ENCODE data around the gene KAT14.
"Not testable (repeated sequence)": the region's sequence is repeated elsewhere in the genome, so short reads cannot be mapped to it uniquely, and the experiment has no call there.

KAT14 gene

DNA sequence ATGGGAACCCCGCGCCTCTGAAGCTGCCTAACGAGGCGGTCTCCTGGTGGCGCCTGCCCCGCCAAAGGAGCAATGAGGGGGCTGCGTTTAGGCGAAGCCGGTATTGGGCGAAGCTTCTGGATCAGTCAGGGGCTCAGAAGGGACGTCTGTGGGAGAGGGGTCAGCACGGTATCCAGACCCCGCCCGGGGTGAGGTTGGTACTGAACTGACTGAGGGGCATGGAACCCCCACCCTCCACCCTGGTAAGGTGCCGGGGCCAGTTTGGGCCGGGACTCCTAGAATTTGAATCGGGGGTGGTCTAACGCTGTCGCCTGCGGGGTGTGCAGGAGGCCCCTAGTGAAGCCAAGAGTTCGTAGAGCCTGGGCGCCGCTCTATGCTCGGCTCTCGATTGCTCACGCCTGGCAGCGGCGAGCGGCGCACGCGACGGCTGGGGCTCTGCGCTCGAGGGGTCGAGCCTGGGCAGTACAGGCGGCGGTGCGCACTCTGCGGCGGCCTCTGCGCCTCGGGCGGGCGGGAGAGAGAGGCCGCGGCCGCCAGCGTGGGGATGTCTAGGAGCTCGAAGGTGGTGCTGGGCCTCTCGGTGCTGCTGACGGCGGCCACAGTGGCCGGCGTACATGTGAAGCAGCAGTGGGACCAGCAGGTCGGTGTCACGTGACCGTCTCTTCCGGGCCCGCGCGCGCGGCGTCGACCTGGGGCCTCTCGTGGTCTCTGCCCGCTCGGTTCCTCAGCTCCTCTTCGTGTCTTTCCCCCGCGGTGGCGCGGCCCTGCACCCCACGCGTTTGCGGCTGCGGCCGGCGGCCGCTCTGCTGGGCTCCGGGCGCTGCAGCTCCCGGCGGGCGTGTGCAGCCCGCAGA is at the start of gene KAT14, which contains the start of gene PET117:
TSS of gene KAT14 (plus strand) at position 452 of the 854 bp plus-strand sequence. CDS start 4,798 bp downstream, outside the sequence.
TSS of gene PET117 (plus strand) at position 452 of the 854 bp plus-strand sequence. CDS start at position 545, 93 bp downstream.
- peak; percentile 94 for DNase-seq
- in situ Hi-C loops (cut with MboI; ENCODE audit: low pct_unique_long_range_greater_than_20kb, low sequenced_read_pairs) = no loop called here

DNA sequence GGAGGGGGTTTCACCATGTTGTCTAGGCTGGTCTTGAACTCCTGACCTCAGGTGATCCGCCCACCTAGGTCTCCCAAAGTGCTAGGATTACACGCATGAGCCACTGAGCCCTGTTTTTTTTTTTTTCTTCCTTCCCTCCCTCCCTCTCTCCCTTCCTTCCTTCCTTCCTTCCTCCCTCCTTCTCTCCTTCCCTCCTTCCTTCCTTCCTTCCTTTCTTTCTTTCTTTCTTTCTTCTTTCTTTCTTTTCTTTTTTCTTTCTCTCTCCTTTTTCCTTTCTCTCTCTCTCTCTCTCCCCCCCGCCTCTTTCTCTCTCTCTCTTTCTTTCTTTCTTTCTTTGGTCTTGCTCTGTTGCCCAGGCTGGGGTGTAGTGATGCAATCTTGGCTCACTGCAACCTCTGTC is 49.4 kb upstream of the KAT14 start:
- in situ Hi-C loops (cut with MboI; ENCODE audit: low pct_unique_long_range_greater_than_20kb, low sequenced_read_pairs); DNase-seq: not testable (repeated sequence)

DNA sequence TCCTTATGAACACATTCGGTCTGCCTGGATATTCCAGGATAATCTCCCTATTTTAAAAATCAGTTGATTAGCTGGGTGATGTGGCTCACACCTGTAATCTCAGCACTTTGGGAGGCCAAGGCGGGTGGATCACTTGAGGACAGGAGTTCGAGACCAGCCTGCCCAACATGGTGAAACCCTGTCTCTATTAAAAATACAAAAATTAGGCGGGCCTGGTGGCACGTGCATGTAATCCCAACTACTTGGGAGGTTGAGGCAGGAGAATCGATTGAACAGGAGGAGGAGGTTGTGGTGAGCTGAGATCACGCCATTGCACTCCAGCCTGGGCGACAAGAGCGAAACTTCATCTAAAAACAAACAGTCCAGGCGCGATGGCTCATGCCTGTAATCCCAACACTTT is 48.8 kb upstream of the KAT14 start:
- in situ Hi-C loops (cut with MboI; ENCODE audit: low pct_unique_long_range_greater_than_20kb, low sequenced_read_pairs); DNase-seq: not testable (repeated sequence)

- no peak for DNase-seq
- in situ Hi-C loops (cut with MboI; ENCODE audit: low pct_unique_long_range_greater_than_20kb, low sequenced_read_pairs) = no loop called here
Observed at GRCh38 chr20:18090044-18090443, 47.6 kb upstream of the KAT14 start.

DNA sequence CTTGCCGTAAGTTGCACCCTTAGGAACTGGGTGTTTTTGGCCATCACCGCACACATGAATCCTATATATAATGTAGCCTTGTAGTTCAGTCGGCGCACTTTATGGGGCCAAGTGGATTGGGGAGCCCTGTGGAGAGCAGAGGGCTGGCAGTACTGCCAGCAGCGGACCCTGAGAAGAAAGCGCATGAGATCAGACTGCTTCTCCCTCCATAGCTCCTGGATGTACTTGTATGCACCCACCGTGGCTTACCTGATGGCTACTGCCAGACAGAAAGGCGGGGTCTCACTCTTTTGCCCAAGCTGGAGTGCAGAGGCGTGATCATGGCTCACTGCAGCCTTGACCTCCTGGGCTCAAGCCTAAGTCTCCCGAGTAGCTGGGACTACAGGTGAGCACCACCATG is 47.2 kb upstream of the KAT14 start:
- in situ Hi-C loops (cut with MboI; ENCODE audit: low pct_unique_long_range_greater_than_20kb, low sequenced_read_pairs) = no loop called here
- DNase-seq = no peak

- in situ Hi-C loops (cut with MboI; ENCODE audit: low pct_unique_long_range_greater_than_20kb, low sequenced_read_pairs) = no loop called here
- no peak for DNase-seq
Observed at GRCh38 chr20:18091623-18092022, 46.0 kb upstream of the KAT14 start.

- no peak for DNase-seq
- in situ Hi-C loops (cut with MboI; ENCODE audit: low pct_unique_long_range_greater_than_20kb, low sequenced_read_pairs) = no loop called here
Observed at GRCh38 chr20:18092890-18093289, 44.8 kb upstream of the KAT14 start.

DNA sequence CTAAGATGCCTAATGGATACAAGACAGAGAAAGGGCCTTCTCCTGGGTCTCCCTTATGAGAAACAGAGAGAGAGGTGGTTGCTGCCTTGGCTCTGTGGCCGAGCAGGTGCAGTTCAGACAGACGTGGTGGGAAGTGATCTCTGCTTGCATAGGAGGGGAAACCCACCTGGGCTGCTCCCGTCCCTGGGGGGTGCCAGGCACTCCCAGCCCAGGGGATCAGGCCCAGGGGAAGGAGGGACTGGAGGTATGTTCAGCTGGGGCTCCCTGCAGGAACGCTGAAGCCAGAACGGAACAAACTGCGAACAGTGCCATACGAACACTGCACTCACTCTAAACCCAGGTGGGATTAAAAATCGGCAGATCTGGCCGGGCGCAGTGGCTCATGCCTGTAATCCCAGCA is 44.3 kb upstream of the KAT14 start:
- no peak for DNase-seq
- in situ Hi-C loops (cut with MboI; ENCODE audit: low pct_unique_long_range_greater_than_20kb, low sequenced_read_pairs) = no loop called here

- in situ Hi-C loops (cut with MboI; ENCODE audit: low pct_unique_long_range_greater_than_20kb, low sequenced_read_pairs) = no loop called here
Observed at GRCh38 chr20:18094191-18094590, 43.5 kb upstream of the KAT14 start.

GRCh38 chr20:18100569-18100968 is 37.1 kb upstream of the KAT14 start:
- DNase-seq; in situ Hi-C loops (cut with MboI; ENCODE audit: low pct_unique_long_range_greater_than_20kb, low sequenced_read_pairs): not testable (repeated sequence)

More at GRCh38 chr20:18094191-18094590, 43.5 kb upstream of the KAT14 start:
- no peak for DNase-seq

- in situ Hi-C loops (cut with MboI; ENCODE audit: low pct_unique_long_range_greater_than_20kb, low sequenced_read_pairs) = no loop called here
- DNase-seq = no peak
Observed at GRCh38 chr20:18101125-18101810, 36.4 kb upstream of the KAT14 start.

- in situ Hi-C loops (cut with MboI; ENCODE audit: low pct_unique_long_range_greater_than_20kb, low sequenced_read_pairs) = no loop called here
- no peak for DNase-seq
Observed at GRCh38 chr20:18103497-18103896, 34.2 kb upstream of the KAT14 start.

- no peak for DNase-seq
- in situ Hi-C loops (cut with MboI; ENCODE audit: low pct_unique_long_range_greater_than_20kb, low sequenced_read_pairs) = no loop called here
Observed at GRCh38 chr20:18108326-18108725, 29.3 kb upstream of the KAT14 start.

- in situ Hi-C loops (cut with MboI; ENCODE audit: low pct_unique_long_range_greater_than_20kb, low sequenced_read_pairs) = not testable (repeated sequence)
- DNase-seq = peak; percentile 65
Observed at GRCh38 chr20:18128574-18128973, 9.1 kb upstream of the KAT14 start.

DNA sequence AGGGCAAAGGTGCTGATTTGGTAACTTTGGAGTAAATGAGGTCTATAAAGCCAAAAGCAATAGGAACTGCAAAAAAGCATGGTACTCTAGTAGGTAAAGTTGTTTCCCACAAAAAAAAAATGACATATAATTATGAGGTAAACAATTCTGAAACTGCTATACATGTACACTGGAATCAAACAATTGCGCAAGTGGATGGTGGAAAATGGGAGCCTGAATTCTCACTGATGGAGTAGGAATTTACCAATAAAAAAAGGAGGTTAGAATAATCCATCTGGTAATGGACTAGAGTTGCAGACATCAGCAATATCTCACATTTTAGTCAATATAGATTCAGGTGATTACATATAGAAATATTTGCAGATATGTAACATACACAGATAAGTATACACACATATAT is 5.0 kb upstream of the KAT14 start:
- in situ Hi-C loops (cut with MboI; ENCODE audit: low pct_unique_long_range_greater_than_20kb, low sequenced_read_pairs) = no loop called here
- DNase-seq = no peak

GRCh38 chr20:18133962-18134361 is 3.7 kb upstream of the KAT14 start:
- in situ Hi-C loops (cut with MboI; ENCODE audit: low pct_unique_long_range_greater_than_20kb, low sequenced_read_pairs) = no loop called here
- DNase-seq = no peak

DNA sequence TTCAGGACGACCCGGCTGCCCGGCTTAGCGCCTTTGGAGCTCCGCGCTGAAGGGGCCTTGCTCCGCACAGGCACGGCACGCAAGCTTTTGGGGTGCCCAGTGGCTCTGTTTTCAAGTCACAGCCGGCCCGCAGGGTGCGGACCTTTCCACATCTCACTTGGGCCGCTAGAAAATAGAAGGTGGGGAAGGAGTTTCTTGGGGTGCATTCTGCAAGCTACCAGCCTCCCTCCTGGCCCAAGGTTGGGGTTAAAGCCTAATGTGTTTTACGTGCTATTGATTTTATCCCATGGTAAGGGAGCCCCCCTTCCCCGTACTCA is 561 bp downstream of the KAT14 start:
- in situ Hi-C loops (cut with MboI; ENCODE audit: low pct_unique_long_range_greater_than_20kb, low sequenced_read_pairs) = no loop called here
- DNase-seq = no peak

DNA sequence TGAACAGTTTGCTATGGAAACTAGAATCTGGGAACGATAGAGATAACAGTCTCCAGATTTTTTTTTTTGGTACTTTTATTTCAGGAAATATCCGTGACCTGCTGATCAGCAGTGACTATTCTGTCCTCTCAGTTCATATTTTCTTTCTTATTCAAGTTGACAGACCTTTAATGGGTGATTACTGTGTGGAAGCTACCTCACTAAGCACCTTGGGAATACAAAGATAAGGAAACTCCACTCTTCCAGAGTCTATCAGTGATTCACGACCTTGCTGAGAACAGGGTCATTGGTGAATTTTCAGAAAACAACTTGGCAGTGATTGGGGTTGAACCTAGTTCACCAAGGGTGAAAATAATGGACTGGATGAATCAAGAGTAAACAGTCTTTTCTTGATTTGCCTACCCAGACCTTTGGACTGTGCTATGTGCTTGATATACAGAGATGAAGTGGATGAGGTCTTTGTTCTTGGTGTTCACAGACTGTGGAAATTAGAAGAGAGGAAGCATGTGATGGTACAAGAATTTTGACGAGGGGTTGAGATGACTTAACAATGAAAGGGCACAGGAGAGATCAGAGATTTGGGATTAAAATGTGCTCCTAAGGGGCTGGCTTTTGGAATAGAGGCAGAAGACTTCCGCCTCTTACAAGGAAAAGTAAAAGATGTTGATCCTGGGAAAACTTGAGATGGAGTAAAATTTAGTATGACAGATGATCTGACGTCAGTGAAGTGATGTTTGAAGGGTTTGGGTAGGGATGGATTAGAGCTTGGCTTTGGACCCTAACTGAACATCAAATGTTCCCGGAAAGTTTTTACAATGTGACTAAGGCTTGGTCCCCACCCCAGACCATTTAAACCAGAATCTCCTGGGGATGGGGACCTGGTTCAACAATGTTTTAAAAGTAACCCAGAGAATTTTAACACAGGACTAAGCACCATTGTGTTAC is 1.2 kb downstream of the KAT14 start:
- peak; percentile 12 for DNase-seq
- in situ Hi-C loops (cut with MboI; ENCODE audit: low pct_unique_long_range_greater_than_20kb, low sequenced_read_pairs) = no loop called here

DNA sequence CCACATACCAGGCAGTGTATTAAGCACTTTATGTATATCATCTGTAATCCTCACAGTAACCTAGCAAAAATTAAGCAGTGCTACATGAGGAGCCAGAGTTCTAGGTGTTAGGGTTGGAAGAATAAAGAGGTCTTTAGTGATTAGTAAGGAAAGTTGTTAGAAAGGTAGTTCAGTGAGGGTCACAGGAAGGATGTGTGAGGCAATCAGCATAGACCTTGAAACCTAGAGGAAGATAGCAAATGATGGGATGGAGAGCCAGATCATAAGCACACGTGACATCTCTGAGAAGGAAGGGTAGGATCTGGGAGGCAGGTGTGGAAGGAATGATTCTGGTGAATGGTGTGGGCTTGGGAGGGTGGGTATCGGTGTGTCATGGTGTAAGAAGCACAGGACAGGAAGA is 2.2 kb downstream of the KAT14 start:
- in situ Hi-C loops (cut with MboI; ENCODE audit: low pct_unique_long_range_greater_than_20kb, low sequenced_read_pairs) = no loop called here
- DNase-seq = no peak

Data from KBM-7 (cell line).